GM18526 (cell line): ENCODE data around the gene INTS15.

Experiments
- POLR2A ChIP-seq: IDR thresholded peaks from 3 replicates; pipeline ENCODE4 v1.6.1; 2011; ENCODE audit not compliant: insufficient read length; ENCODE audit errors: extremely low read depth

The INTS15 gene

GRCh38 chr7:6608081-6608480 lies 18.3 kb downstream of the INTS15 start:
- no peak for TF ChIP-seq POLR2A

GRCh38 chr7:6608794-6609193 lies 19.0 kb downstream of the INTS15 start:
- TF ChIP-seq POLR2A: no peak

GRCh38 chr7:6612819-6613218 lies 23.0 kb downstream of the INTS15 start:
- no peak for TF ChIP-seq POLR2A

- no peak for TF ChIP-seq POLR2A
Measured at GRCh38 chr7:6613706-6614105, 23.9 kb downstream of the INTS15 start.

- TF ChIP-seq POLR2A: no peak
Measured at GRCh38 chr7:6614953-6615722, 25.3 kb downstream of the INTS15 start, which contains the start of gene ZNF853. Gene ZNF853 (plus strand): TSS chr7:6615610. CDS start chr7:6616175, 565 bp downstream.

- TF ChIP-seq POLR2A: no peak
Measured at GRCh38 chr7:6615723-6616555, 26.1 kb downstream of the INTS15 start.

- no peak for TF ChIP-seq POLR2A
Measured at GRCh38 chr7:6616854-6617643, 27.2 kb downstream of the INTS15 start.

GRCh38 chr7:6618621-6619020 lies 28.8 kb downstream of the INTS15 start:
- TF ChIP-seq POLR2A: no peak

GRCh38 chr7:6619961-6620360 lies 30.1 kb downstream of the INTS15 start:
- no peak for TF ChIP-seq POLR2A

GRCh38 chr7:6621195-6622133 lies 31.6 kb downstream of the INTS15 start:
- TF ChIP-seq POLR2A: no peak

GRCh38 chr7:6622134-6622710 lies 32.4 kb downstream of the INTS15 start:
- TF ChIP-seq POLR2A: no peak

- no peak for TF ChIP-seq POLR2A
Measured at GRCh38 chr7:6623589-6624245, 33.9 kb downstream of the INTS15 start.

- TF ChIP-seq POLR2A: no peak
Measured at GRCh38 chr7:6624246-6624611, 34.4 kb downstream of the INTS15 start.

GRCh38 chr7:6628045-6628444 lies 38.2 kb downstream of the INTS15 start:
- no peak for TF ChIP-seq POLR2A
